NCI-H2081 (cell line): Measurements from ENCODE around the gene GSS.

Experiments used
- DNase-seq, 2 experiments: peaks; one replicate each; lab custom pipeline; 2025; lab: John Stamatoyannopoulos, UW

Gene GSS

GRCh38 chr20:34955231-34956040, at the start of gene GSS, which contains the start of gene MYH7B:
Gene GSS (minus strand): TSS chr20:34955806. CDS start chr20:34951852, 3,954 bp downstream.
Gene MYH7B (plus strand): TSS chr20:34955868. CDS start chr20:34978006, 22,138 bp downstream.
- peak; percentile 95 to 97 for DNase-seq

- DNase-seq: no peak
Measured at GRCh38 chr20:35004749-35005462, 49.3 kb upstream of the GSS start.

GRCh38 chr20:35004051-35004725, 48.6 kb upstream of the GSS start:
- DNase-seq: no peak

GRCh38 chr20:35003211-35004031, 47.8 kb upstream of the GSS start:
- no peak for DNase-seq

- no peak for DNase-seq
Measured at GRCh38 chr20:35002426-35003210, 47.0 kb upstream of the GSS start.

- DNase-seq: no peak
Measured at GRCh38 chr20:35001596-35002362, 46.2 kb upstream of the GSS start.

GRCh38 chr20:35000922-35001595, 45.5 kb upstream of the GSS start:
- DNase-seq: no peak

GRCh38 chr20:35000311-35000921, 44.8 kb upstream of the GSS start:
- DNase-seq: no peak

- DNase-seq: no peak
Measured at GRCh38 chr20:34999782-35000181, 44.2 kb upstream of the GSS start.

GRCh38 chr20:34999021-34999451, 43.4 kb upstream of the GSS start:
- no peak for DNase-seq

- no peak for DNase-seq
Measured at GRCh38 chr20:34998331-34998950, 42.8 kb upstream of the GSS start.

GRCh38 chr20:34997774-34998173, 42.2 kb upstream of the GSS start:
- no peak for DNase-seq

- no peak for DNase-seq
Measured at GRCh38 chr20:34997131-34997561, 41.5 kb upstream of the GSS start.

GRCh38 chr20:34996243-34997028, 40.8 kb upstream of the GSS start:
- no peak for DNase-seq

GRCh38 chr20:34995696-34996095, 40.1 kb upstream of the GSS start:
- DNase-seq: no peak

- DNase-seq: no peak
Measured at GRCh38 chr20:34995192-34995591, 39.6 kb upstream of the GSS start.

- DNase-seq: no peak
Measured at GRCh38 chr20:34994509-34995131, 39.0 kb upstream of the GSS start.
